T-helper 2 cell treated with Interferon-gamma antibody and Interleukin-4, amounts not matched to agents 5 μg/mL and 100 μg/mL, for 36 hours (primary cell): ENCODE measurements around the gene CAPZA3.
"Not testable (repeated sequence)": the region's sequence is repeated elsewhere in the genome, so short reads cannot be mapped to it uniquely, and the experiment has no call there.

Experiments used
- DNase-seq: peaks from one replicate; pipeline ENCODE4 v3.0.0; 2021; ENCODE audit warnings: low spot score
- H3K27ac Mint-ChIP-seq: one replicate; pipeline ENCODE4 v1.8.0; 2021; ENCODE audit warnings: mild to moderate bottlenecking, mixed read lengths
- H3K27me3 Mint-ChIP-seq: one replicate; pipeline ENCODE4 v1.8.0; 2021; ENCODE audit warnings: low read depth, mixed read lengths
- H3K36me3 Mint-ChIP-seq: one replicate; pipeline ENCODE4 v1.8.0; 2021; ENCODE audit warnings: low read depth, mixed read lengths
- H3K4me1 Mint-ChIP-seq: one replicate; pipeline ENCODE4 v1.8.0; 2021; ENCODE audit warnings: low read depth, mixed read lengths
- H3K4me3 Mint-ChIP-seq: one replicate; pipeline ENCODE4 v1.8.0; 2022; ENCODE audit warnings: mild to moderate bottlenecking, moderate library complexity, mixed read lengths
- H3K9me3 Mint-ChIP-seq: one replicate; pipeline ENCODE4 v1.8.0; 2021; ENCODE audit warnings: mixed read lengths

Gene CAPZA3

DNA sequence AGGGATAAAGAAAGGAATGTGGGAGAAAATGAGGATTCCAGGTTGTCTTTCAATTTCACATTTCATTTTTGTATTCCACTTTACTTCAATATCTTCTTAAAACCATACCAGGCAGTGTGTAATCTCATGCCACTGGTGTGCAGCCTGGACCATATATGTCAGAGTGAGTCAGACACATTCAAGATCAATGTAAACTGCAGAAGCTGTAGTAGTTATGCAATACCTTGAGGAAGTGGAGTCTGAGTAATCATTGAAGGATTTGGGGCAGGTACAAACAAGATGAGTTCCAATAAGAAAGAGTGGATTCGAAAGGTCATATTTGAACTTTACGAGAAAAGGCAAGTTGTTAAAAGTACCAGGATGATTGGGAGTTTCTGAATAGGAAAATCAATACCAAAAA, 14.2 kb upstream of the CAPZA3 start:
- Mint-ChIP-seq H3K4me1 (no peaks in the 10 kb centered on the region), H3K36me3 (no peaks in the 10 kb centered on the region), H3K4me3 (no peak overlapping the region)

GRCh38 chr12:18731156-18731555, 6.8 kb upstream of the CAPZA3 start:
- H3K27ac Mint-ChIP-seq, result no peak overlapping the region
- peaks cover 18% of the 10 kb centered on the region for H3K9me3 Mint-ChIP-seq
- no peak for DNase-seq
- no peak overlapping the region for H3K4me3 Mint-ChIP-seq
- H3K4me1 Mint-ChIP-seq, result no peaks in the 10 kb centered on the region
- no peaks in the 10 kb centered on the region for H3K27me3 Mint-ChIP-seq
- no peaks in the 10 kb centered on the region for H3K36me3 Mint-ChIP-seq

More for the DNA sequence above, 14.2 kb upstream of the CAPZA3 start:
- no peak for DNase-seq
- Mint-ChIP-seq H3K27me3 (no peaks in the 10 kb centered on the region), H3K27ac (no peak overlapping the region), H3K9me3 (peaks cover 14% of the 10 kb centered on the region)

- DNase-seq, result no peak
- H3K4me3 Mint-ChIP-seq, result no peak overlapping the region
Measured at GRCh38 chr12:18747895-18748294, 10.0 kb downstream of the CAPZA3 start.

DNA sequence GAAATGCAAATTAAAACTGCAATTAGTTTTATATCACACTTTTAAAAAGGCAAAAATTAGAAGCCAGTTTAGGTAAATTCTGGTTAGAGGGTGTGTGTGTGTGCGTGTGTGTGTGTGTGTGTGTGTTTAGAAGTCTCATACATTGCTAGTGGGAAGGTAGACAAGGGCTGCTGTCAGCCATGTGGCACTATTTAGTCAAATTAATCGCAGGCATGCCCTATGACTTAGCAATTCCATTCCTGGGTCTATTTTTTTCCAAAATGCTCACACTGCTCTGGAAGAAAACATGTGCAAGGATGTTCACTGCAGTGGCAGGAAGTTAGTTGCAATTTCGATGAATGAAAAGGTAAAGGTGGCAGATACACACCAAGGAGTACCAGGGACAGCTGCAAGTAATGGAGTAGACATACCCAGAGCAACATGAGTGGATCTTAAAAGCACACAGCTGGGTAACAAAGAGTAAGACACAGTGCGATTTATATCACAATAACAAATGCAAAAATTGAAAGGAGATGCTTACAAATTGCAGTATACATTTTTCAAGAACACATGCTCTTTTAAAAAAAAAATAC, 11.6 kb downstream of the CAPZA3 start:
- no peaks in the 10 kb centered on the region for H3K4me1 Mint-ChIP-seq
- peaks cover 6% of the 10 kb centered on the region for H3K9me3 Mint-ChIP-seq
- DNase-seq, result no peak
- no peaks in the 10 kb centered on the region for H3K36me3 Mint-ChIP-seq
- H3K27me3 Mint-ChIP-seq, result no peaks in the 10 kb centered on the region
- no peak overlapping the region for H3K27ac Mint-ChIP-seq
- no peak overlapping the region for H3K4me3 Mint-ChIP-seq

More at GRCh38 chr12:18747895-18748294, 10.0 kb downstream of the CAPZA3 start:
- Mint-ChIP-seq H3K9me3 (peaks cover 9% of the 10 kb centered on the region), H3K27me3 (no peaks in the 10 kb centered on the region), H3K4me1 (no peaks in the 10 kb centered on the region), H3K27ac (no peak overlapping the region), H3K36me3 (no peaks in the 10 kb centered on the region)

GRCh38 chr12:18750085-18750484, 12.2 kb downstream of the CAPZA3 start:
- Mint-ChIP-seq H3K4me1 (no peaks in the 10 kb centered on the region), H3K27me3 (no peaks in the 10 kb centered on the region), H3K9me3 (peaks cover 4% of the 10 kb centered on the region), H3K27ac (no peak overlapping the region), H3K4me3 (no peak overlapping the region), H3K36me3 (no peaks in the 10 kb centered on the region)
- DNase-seq, result no peak

GRCh38 chr12:18751866-18752265, 13.9 kb downstream of the CAPZA3 start:
- no peaks in the 10 kb centered on the region for H3K4me1 Mint-ChIP-seq
- no peaks in the 10 kb centered on the region for H3K36me3 Mint-ChIP-seq
- H3K27me3 Mint-ChIP-seq, result no peaks in the 10 kb centered on the region
- no peak for DNase-seq
- peaks cover 4% of the 10 kb centered on the region for H3K9me3 Mint-ChIP-seq
- H3K4me3 Mint-ChIP-seq, result no peak overlapping the region
- no peak overlapping the region for H3K27ac Mint-ChIP-seq

- Mint-ChIP-seq H3K36me3 (no peaks in the 10 kb centered on the region), H3K27ac (no peak overlapping the region), H3K27me3 (no peaks in the 10 kb centered on the region), H3K4me3 (no peak overlapping the region), H3K4me1 (no peaks in the 10 kb centered on the region), H3K9me3 (peaks cover 4% of the 10 kb centered on the region)
- DNase-seq, result no peak
Measured at GRCh38 chr12:18752280-18752920, 14.5 kb downstream of the CAPZA3 start.

DNA sequence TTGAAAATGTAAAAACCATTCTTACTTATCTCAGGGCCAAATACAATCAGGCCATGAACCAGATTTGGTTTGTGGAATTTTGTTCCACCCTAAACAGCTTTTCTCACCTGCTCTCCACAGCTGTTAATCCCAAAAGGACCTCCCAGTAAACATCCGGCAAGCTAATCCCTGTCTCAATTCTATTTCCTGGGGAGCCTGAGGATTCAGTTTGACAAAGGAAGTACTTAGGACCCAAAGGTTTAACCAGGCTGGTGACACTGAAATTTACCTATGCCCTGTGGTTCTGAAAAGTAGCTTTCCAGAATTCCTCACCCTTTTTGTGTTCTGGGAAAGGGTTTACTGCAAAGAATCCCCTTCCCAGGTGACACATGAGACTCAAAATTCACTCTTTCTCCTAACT, 15.0 kb downstream of the CAPZA3 start:
- Mint-ChIP-seq H3K27ac (no peak overlapping the region), H3K4me3 (no peak overlapping the region), H3K9me3 (peaks cover 4% of the 10 kb centered on the region), H3K27me3 (no peaks in the 10 kb centered on the region), H3K36me3 (no peaks in the 10 kb centered on the region), H3K4me1 (no peaks in the 10 kb centered on the region)
- DNase-seq, result no peak

DNA sequence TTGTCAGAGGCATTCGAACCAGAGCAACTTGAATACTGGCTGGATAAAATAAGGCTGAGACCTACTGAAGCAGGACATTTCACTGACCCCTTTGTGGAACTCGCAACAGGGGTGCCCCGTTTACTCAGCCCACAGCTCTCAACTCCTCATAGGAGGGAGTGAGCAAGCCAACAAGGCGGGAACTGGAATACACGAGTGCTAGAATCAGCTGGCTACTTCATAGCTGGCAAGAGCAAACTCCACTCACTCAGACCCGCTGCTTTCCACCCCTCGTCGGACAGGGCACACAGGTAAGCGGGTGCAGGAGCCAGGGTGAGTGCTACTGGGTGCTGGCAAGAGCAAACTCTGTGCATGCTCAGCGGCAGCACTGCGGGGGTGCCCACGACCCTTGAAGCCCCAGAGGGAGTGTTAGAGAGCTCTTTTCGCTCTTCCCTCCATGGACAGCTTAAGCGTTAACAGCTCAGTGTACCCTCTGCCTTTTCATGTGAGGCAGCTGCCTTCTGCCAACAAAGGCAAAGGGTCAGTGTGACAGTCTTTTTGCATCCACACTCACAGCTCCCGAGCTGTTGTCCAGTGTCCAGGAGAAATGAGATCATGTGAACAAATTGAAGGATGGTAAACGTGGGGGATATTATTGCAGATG, 15.7 kb downstream of the CAPZA3 start:
- Mint-ChIP-seq H3K4me3 (no peak overlapping the region), H3K27ac (no peak overlapping the region), H3K27me3 (no peaks in the 10 kb centered on the region), H3K36me3 (no peaks in the 10 kb centered on the region), H3K9me3 (peaks cover 4% of the 10 kb centered on the region), H3K4me1 (no peaks in the 10 kb centered on the region)
- no peak for DNase-seq

- Mint-ChIP-seq H3K27me3 (no peaks in the 10 kb centered on the region), H3K4me1 (no peaks in the 10 kb centered on the region), H3K4me3 (no peak overlapping the region), H3K36me3 (no peaks in the 10 kb centered on the region), H3K9me3 (peaks cover 4% of the 10 kb centered on the region), H3K27ac (no peak overlapping the region)
- DNase-seq, result no peak
Measured at GRCh38 chr12:18754124-18754707, 16.3 kb downstream of the CAPZA3 start.

- Mint-ChIP-seq H3K36me3 (no peaks in the 10 kb centered on the region), H3K4me1 (no peaks in the 10 kb centered on the region), H3K4me3 (no peak overlapping the region), H3K27me3 (no peaks in the 10 kb centered on the region), H3K27ac (no peak overlapping the region), H3K9me3 (peaks cover 5% of the 10 kb centered on the region)
- no peak for DNase-seq
Measured at GRCh38 chr12:18755341-18755740, 17.4 kb downstream of the CAPZA3 start.

DNA sequence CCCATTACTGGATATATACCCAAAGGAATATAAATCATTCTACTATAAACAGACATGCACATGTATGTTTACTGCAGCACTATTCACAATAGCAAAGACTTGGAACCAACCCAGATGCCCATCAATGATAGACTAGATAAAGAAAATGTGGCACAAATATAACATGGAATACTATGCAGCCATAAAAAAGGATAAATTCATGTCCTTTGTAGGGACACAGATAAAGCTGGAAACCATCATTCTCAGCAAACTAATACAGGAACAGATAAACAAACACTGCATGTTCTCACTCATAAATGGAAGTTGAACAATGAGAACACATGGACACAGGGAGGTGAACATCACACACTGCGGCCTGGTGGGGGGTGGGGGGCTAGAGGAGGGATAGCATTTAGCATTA, 28.6 kb downstream of the CAPZA3 start:
- H3K4me3 Mint-ChIP-seq, H3K27ac Mint-ChIP-seq, H3K4me1 Mint-ChIP-seq, DNase-seq, H3K36me3 Mint-ChIP-seq, H3K27me3 Mint-ChIP-seq: not testable (repeated sequence)
- peaks cover 36% of the 10 kb centered on the region for H3K9me3 Mint-ChIP-seq

- no peaks in the 10 kb centered on the region for H3K4me1 Mint-ChIP-seq
- H3K4me3 Mint-ChIP-seq, result no peak overlapping the region
- no peaks in the 10 kb centered on the region for H3K27me3 Mint-ChIP-seq
- no peak overlapping the region for H3K27ac Mint-ChIP-seq
- no peaks in the 10 kb centered on the region for H3K36me3 Mint-ChIP-seq
- DNase-seq, result no peak
- peaks cover 30% of the 10 kb centered on the region for H3K9me3 Mint-ChIP-seq
Measured at GRCh38 chr12:18782827-18783226, 44.9 kb downstream of the CAPZA3 start.

- not testable (repeated sequence) for H3K27me3 Mint-ChIP-seq, H3K4me1 Mint-ChIP-seq, H3K36me3 Mint-ChIP-seq, H3K4me3 Mint-ChIP-seq, H3K27ac Mint-ChIP-seq, DNase-seq
- peaks cover 18% of the 10 kb centered on the region for H3K9me3 Mint-ChIP-seq
Measured at GRCh38 chr12:18785465-18785864, 47.5 kb downstream of the CAPZA3 start.
